Panc1 (cell line): ENCODE measurements around the gene MYOZ2. TPM values are rescaled to one million over a fixed set of nuclear protein-coding genes. Genes with fewer than 3 reads are reported as not detected.

ENCODE experiments used
- ATAC-seq: fragments of 200-7000 bp; cut with Tn5 transposase; 2 replicates; pipeline ENCODE4 v1.9.1; 2020; ENCODE audit warnings: mild to moderate bottlenecking, moderate library complexity
- BruUV-seq: library from RNA; stranded (reverse); fragments of 400-500 nt; replicated peaks from 2 replicates; lab custom pipeline; 2021; lab: Mats Ljungman, UMichigan
- CTCF ChIA-PET: fragments of 300-600 bp; sonication (Branson Sonifier 250); formaldehyde crosslinking; loops from one replicate; lab custom pipeline; 2022; ENCODE audit warnings: antibody characterized with exemption; lab: Charles Lee
- POLR2A ChIA-PET: fragments of 300-600 bp; sonication (Branson Sonifier 250); formaldehyde crosslinking; loops from one replicate; lab custom pipeline; 2022; ENCODE audit warnings: antibody characterized with exemption; lab: Charles Lee
- DNase-seq: peaks from one replicate; pipeline ENCODE4 v3.0.0-alpha.2; 2010; ENCODE audit warnings: low read depth, low spot score
- H3K27ac ChIP-seq: 2 replicates; pipeline ENCODE4 v1.5.1; 2011; ENCODE audit warnings: mild to moderate bottlenecking, low read length, inconsistent platforms
- H3K27me3 ChIP-seq: fragments of 200-500 bp; sonication (Bioruptor generic); 2 replicates; pipeline ENCODE4 v1.6.0; 2014; ENCODE audit warnings: low read length, inconsistent platforms; ENCODE audit not compliant: control insufficient read depth, insufficient read depth
- H3K36me3 ChIP-seq: fragments of 200-500 bp; sonication (Bioruptor generic); 2 replicates; pipeline ENCODE4 v1.5.1; 2014; ENCODE audit warnings: inconsistent platforms, mild to moderate bottlenecking, low read length, moderate library complexity; ENCODE audit not compliant: control insufficient read depth, insufficient read depth
- H3K4me1 ChIP-seq: 2 replicates; pipeline ENCODE4 v1.5.1; 2011; ENCODE audit warnings: inconsistent platforms, mild to moderate bottlenecking, low read length, moderate library complexity; ENCODE audit not compliant: control insufficient read depth, insufficient read depth
- H3K4me3 ChIP-seq, 2 experiments: 2 replicates each; pipeline ENCODE4 v1.5.1; 2011 to 2012; ENCODE audit warnings: low read depth in 2 of 2, low read length in 2 of 2, mild to moderate bottlenecking in 2 of 2, inconsistent platforms in 1 of 2, moderate library complexity in 1 of 2
- H3K9me3 ChIP-seq: fragments of 200-500 bp; sonication (Bioruptor generic); 2 replicates; pipeline ENCODE4 v1.5.1; 2014; ENCODE audit warnings: low read depth, mild to moderate bottlenecking, inconsistent platforms, low read length, moderate library complexity; ENCODE audit not compliant: control insufficient read depth, insufficient read depth
- CTCF ChIP-seq: fragments of 450-650 bp; IDR thresholded peaks from 2 replicates; pipeline ENCODE4 v1.5.1; 2017; ENCODE audit warnings: mild to moderate bottlenecking
- POLR2AphosphoS5 ChIP-seq: IDR thresholded peaks from 2 replicates; pipeline ENCODE4 v1.6.1; 2012; ENCODE audit warnings: mild to moderate bottlenecking, low read depth, low read length, moderate library complexity
- REST ChIP-seq, 2 experiments: IDR thresholded peaks; 2 replicates each; pipeline ENCODE4 v1.6.1; 2011 to 2012; ENCODE audit warnings: low read depth in 2 of 2, control low read depth in 1 of 2, low read length in 1 of 2, mild to moderate bottlenecking in 1 of 2, moderate library complexity in 1 of 2; ENCODE audit not compliant: insufficient read depth in 1 of 2
- SIN3A ChIP-seq: IDR thresholded peaks from 2 replicates; pipeline ENCODE4 v1.6.1; 2012; ENCODE audit warnings: low read depth, mild to moderate bottlenecking, low read length, moderate library complexity, borderline replicate concordance; ENCODE audit not compliant: insufficient read depth
- TCF7L2 ChIP-seq: IDR thresholded peaks from 2 replicates; pipeline ENCODE4 v1.6.1; 2011; ENCODE audit warnings: mild to moderate bottlenecking, low read depth, low read length, inconsistent platforms
- in situ Hi-C: cut with HindIII; loops from 2 replicates; pipeline ENCODE4 v1.10.0; 2016; ENCODE audit warnings: low sequenced_read_pairs, low pct_unique_long_range_greater_than_20kb
- intact Hi-C: fragments of 100-400 bp; cut with micrococcal nuclease; formaldehyde crosslinking; loops from one replicate; pipeline ENCODE4 v1.10.0; 2022; ENCODE audit not compliant: unreplicated experiment
- total RNA-seq: library from RNA; stranded (reverse); gene quantifications from one replicate; pipeline ENCODE4 v1.2.1, GENCODE V29; 2021; ENCODE audit not compliant: unreplicated experiment

Gene MYOZ2
- total RNA-seq, 1 experiment from 2014 or later: not detected

- ChIA-PET CTCF (no interaction called here), POLR2A (no interaction called here)
- Histone ChIP-seq H3K4me1 (no peaks in the 10 kb centered on the region), H3K9me3 (no peaks in the 10 kb centered on the region), H3K27ac (no peak overlapping the region), H3K36me3 (no peaks in the 10 kb centered on the region), H3K27me3 (no peaks in the 10 kb centered on the region), H3K4me3 (no peak overlapping the region)
- in situ Hi-C loops (no loop called here), intact Hi-C loops (no loop called here)
- no peak for TF ChIP-seq CTCF
- no peak for TF ChIP-seq TCF7L2
- no peak for TF ChIP-seq REST (IDR thresholded peaks at IDR 0.05; ENCODE audit: insufficient read depth in 1 of 2, low read depth in 2 of 2, low read length in 1 of 2)
- no peak for TF ChIP-seq POLR2AphosphoS5
- no peak for TF ChIP-seq SIN3A
- ATAC-seq (no peak), DNase-seq (no peak)
- BruUV-seq: no TSS peak
Observed at GRCh38 chr4:119207051-119207450, 71.4 kb downstream of the MYOZ2 start.

- no TSS peak for BruUV-seq
- ChIA-PET POLR2A (no interaction called here), CTCF (no interaction called here)
- no peaks in the 10 kb centered on the region for H3K4me1 ChIP-seq
- no peaks in the 10 kb centered on the region for H3K36me3 ChIP-seq
- no peaks in the 10 kb centered on the region for H3K9me3 ChIP-seq
- H3K27me3 ChIP-seq: no peaks in the 10 kb centered on the region
- TF ChIP-seq CTCF (no peak), POLR2AphosphoS5 (no peak), REST (IDR thresholded peaks at IDR 0.05; ENCODE audit: insufficient read depth in 1 of 2, low read depth in 2 of 2, low read length in 1 of 2) (no peak), TCF7L2 (no peak), SIN3A (no peak)
- intact Hi-C loops: no loop called here
- DNase-seq: peak; percentile 88
- H3K27ac ChIP-seq: no peak overlapping the region
- no peak for ATAC-seq
- in situ Hi-C loops: no loop called here
- no peak overlapping the region for H3K4me3 ChIP-seq
Observed at GRCh38 chr4:119209077-119209476, 73.4 kb downstream of the MYOZ2 start.
